BLaER1 treated with 17β-estradiol and CSF1 and Interleukin-3, amounts not matched to agents 10 nM and 100 nM (cell line): ENCODE measurements around the gene PTPRCAP.

Source experiments
- H3K27ac ChIP-seq, 11 experiments: shearing (Covaris generic); formaldehyde crosslinking; 2 replicates each; pipeline ENCODE4 v1.8.1; 2022
- H3K27me3 ChIP-seq, 11 experiments: shearing (Covaris generic); formaldehyde crosslinking; 2 replicates each; pipeline ENCODE4 v1.8.1; 2022
- H3K36me3 ChIP-seq, 11 experiments: shearing (Covaris generic); formaldehyde crosslinking; 2 replicates each; pipeline ENCODE4 v1.8.1; 2022
- H3K4me1 ChIP-seq, 10 experiments: shearing (Covaris generic); formaldehyde crosslinking; 2 replicates each; pipeline ENCODE4 v1.8.1; 2022
- H3K4me2 ChIP-seq, 11 experiments: shearing (Covaris generic); formaldehyde crosslinking; 2 replicates each; pipeline ENCODE4 v1.8.1; 2022
- H3K4me3 ChIP-seq, 10 experiments: shearing (Covaris generic); formaldehyde crosslinking; 2 replicates each; pipeline ENCODE4 v1.8.1; 2022
- H3K9ac ChIP-seq, 11 experiments: shearing (Covaris generic); formaldehyde crosslinking; 2 replicates each; pipeline ENCODE4 v1.8.1; 2022
- H3K9me3 ChIP-seq, 11 experiments: shearing (Covaris generic); formaldehyde crosslinking; replicated peaks in 1 of 11; 2 replicates each; pipeline ENCODE4 v1.8.1; 2022
- H4K20me1 ChIP-seq, 11 experiments: shearing (Covaris generic); formaldehyde crosslinking; 2 replicates each; pipeline ENCODE4 v1.8.1; 2022
- Cebpa-rat ChIP-seq, 11 experiments: shearing (Covaris generic); IDR thresholded peaks; 2 replicates each; pipeline ENCODE4 v1.8.1; 2022

Gene PTPRCAP

DNA sequence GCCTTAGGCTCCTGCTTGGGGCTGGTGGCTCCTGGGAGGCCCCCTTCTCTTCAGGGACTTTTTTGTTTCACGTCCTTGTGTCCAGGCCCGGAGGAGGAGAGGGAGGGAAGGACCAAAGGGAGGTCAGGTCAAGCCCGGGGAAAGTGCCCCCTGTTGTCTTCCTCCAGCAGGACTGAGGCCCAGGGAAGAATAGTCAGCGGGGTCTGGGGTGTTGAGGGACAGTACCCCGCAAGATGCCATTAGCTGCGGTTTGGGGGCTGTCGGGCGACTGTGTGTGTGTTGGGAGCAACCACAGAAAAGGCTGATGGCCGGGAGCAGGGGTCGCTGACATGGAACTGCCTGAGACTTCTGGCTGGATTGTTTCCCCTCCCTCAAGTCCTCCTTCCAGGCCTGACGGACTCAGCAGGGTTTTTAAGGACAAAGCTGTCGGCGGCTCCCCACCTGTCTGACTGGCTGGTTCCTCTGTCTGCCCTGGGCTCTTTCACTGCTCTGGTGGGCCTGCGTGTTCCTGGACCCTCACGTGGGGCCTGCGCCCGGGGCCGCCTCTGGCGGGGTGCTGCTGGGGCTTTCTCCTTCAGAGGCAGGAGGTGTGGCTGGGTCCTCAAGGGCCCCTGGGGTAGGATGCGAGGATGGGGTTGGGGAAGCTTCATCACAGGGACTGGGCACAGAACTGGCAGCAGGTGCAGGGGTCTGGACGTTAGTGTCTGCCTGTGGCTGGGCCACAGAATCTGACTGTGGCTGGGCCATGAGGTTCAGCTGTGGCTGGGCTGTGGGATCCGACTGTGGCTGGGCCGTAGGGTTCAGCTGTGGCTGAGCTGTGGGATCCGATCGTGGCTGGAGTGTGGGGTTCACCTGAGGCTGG is 13.5 kb upstream of the PTPRCAP start:
- no peak for TF ChIP-seq Cebpa-rat (IDR thresholded peaks at IDR 0.05)
- Histone ChIP-seq H3K4me1 (peaks cover 35 to 69% (median 51%) of the 10 kb centered on the region in 10 experiments), H3K4me2 (peak overlapping the region in 9 of 11 experiments; percentile 3 to 92 (median 10); a peak in 12 of 22 replicates)

GRCh38 chr11:67449116-67449844 is 11.8 kb upstream of the PTPRCAP start:
- no peak for TF ChIP-seq Cebpa-rat (IDR thresholded peaks at IDR 0.05)
- no peaks in the 10 kb centered on the region; a peak in 1 of 22 replicates for H4K20me1 ChIP-seq
- H3K27ac ChIP-seq: 0 out of 22 replicates have a peak overlapping the region, but pooled peaks of 2 of the 11 experiments have one; percentile 2 to 17
- H3K9me3 ChIP-seq: no peaks in the 10 kb centered on the region
- peak overlapping the region in 9 of 11 experiments; percentile 11 to 92 (median 53); a peak in 14 of 22 replicates for H3K4me2 ChIP-seq
- H3K27me3 ChIP-seq: no peaks in the 10 kb centered on the region
- H3K9ac ChIP-seq: no peak overlapping the region
- H3K36me3 ChIP-seq: no peaks in the 10 kb centered on the region
- no peak overlapping the region for H3K4me3 ChIP-seq
- H3K4me1 ChIP-seq: peaks cover 52 to 87% (median 68%) of the 10 kb centered on the region in 10 experiments

More for the DNA sequence above, 13.5 kb upstream of the PTPRCAP start:
- H3K27ac ChIP-seq: peak overlapping the region in 3 of 11 experiments; percentile 16 to 41 (median 18); a peak in 3 of 22 replicates
- no peak overlapping the region for H3K4me3 ChIP-seq
- H4K20me1 ChIP-seq: no peaks in the 10 kb centered on the region; a peak in 1 of 22 replicates
- H3K27me3 ChIP-seq: no peaks in the 10 kb centered on the region
- no peaks in the 10 kb centered on the region for H3K36me3 ChIP-seq
- peak overlapping the region in 5 of 11 experiments; percentile 21 to 65 (median 38); a peak in 8 of 22 replicates for H3K9ac ChIP-seq
- H3K9me3 ChIP-seq: no peaks in the 10 kb centered on the region

- no peak overlapping the region for H3K4me3 ChIP-seq
- no peaks in the 10 kb centered on the region; a peak in 1 of 22 replicates for H4K20me1 ChIP-seq
- no peak overlapping the region for H3K9ac ChIP-seq
- peaks cover 59 to 90% (median 75%) of the 10 kb centered on the region in 10 experiments for H3K4me1 ChIP-seq
- no peaks in the 10 kb centered on the region for H3K36me3 ChIP-seq
- H3K4me2 ChIP-seq: peak overlapping the region in 5 of 11 experiments; percentile 25 to 92 (median 50); a peak in 5 of 22 replicates
- no peak overlapping the region for H3K27ac ChIP-seq
- no peaks in the 10 kb centered on the region for H3K27me3 ChIP-seq
- TF ChIP-seq Cebpa-rat (IDR thresholded peaks at IDR 0.05): no peak
- no peaks in the 10 kb centered on the region for H3K9me3 ChIP-seq
Observed at GRCh38 chr11:67448220-67448609, 10.7 kb upstream of the PTPRCAP start.

DNA sequence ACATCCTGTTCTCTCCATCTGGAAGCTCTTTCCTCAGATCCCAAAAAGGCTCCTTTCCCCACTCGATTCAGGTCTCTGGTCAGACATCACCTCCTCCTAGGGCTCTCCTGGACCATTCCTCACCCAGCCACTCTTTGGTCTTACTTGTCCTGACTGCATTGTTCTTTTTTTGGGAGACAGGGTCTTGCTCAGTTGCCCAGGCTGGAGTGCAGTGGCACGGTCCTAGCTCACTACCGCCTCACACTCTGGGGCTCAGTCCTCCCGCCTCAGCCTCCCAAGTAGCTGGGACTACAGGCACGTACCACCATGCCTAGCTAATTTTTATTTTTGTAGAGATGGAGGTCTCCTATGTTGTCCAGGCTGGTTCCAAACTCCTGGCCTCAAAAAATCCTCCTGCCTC is 8.0 kb upstream of the PTPRCAP start:
- Histone ChIP-seq H3K9me3 (no peaks in the 10 kb centered on the region), H3K4me2 (peak overlapping the region; percentile 86 to 99 (median 90); a peak in 18 of 22 replicates)

DNA sequence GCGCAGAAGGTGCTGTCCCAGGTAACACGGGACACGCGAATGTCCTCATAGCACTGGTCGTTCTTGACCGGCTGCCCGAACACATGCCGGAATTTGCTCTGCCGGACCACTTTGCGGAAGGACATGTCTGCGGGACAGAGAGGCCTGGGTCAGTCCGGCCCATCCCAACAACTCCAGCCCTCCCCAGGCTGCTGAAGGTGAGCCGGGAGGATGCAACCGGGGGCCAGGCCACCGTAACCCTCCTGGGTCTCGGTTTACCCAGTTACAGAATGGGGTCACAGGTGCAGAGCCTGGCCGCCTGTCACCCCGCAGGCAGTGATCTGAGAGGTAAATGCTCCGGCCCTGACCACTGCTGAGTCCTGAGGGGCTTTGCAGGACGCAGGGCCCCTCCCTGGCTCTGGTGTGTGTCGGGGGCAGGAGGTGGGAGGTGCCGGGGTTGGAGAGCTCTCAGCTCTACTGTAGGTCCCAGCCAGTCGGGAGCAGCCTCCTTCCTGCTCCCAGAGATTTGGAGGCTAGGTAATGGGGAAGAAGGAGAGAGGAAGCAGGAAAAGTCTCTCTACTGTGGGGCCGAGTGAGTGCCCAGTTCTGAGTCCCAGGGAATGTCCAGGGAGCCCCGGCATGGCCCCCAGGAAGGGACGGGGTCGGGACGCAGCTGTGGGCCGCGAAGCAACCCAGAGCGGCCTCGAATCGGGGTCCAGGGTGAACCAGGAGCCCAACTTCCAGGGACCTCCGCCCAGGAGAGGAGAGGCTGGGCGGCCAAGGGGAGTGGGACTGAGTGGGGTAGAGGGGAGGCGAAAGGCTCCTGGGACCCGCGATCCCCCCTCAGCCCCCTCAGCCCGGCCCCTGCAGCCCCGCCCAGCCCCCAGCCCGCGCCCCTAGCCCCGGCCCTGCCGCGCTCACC is 5.3 kb upstream of the PTPRCAP start:
- H3K9ac ChIP-seq: peak overlapping the region; percentile 64 to 83 (median 70)
- peak overlapping the region; percentile 46 to 74 (median 60); a peak in 19 of 22 replicates for H3K27ac ChIP-seq

More for the DNA sequence above, 8.0 kb upstream of the PTPRCAP start:
- Histone ChIP-seq H3K4me3 (no peak overlapping the region), H3K27ac (no peak overlapping the region), H3K36me3 (peaks cover 0 to 21% (median 0%) of the 10 kb centered on the region in 11 experiments; a peak in 7 of 22 replicates), H4K20me1 (peaks cover 0 to 25% (median 8%) of the 10 kb centered on the region in 11 experiments; a peak in 12 of 22 replicates), H3K4me1 (peaks cover 81 to 92% (median 86%) of the 10 kb centered on the region in 10 experiments), H3K27me3 (no peaks in the 10 kb centered on the region), H3K9ac (0 out of 22 replicates have a peak overlapping the region, but pooled peaks of 1 of the 11 experiments have one; percentile 18)
- TF ChIP-seq Cebpa-rat (IDR thresholded peaks at IDR 0.05): no peak

GRCh38 chr11:67441731-67442351 is 4.4 kb upstream of the PTPRCAP start:
- TF ChIP-seq Cebpa-rat (IDR thresholded peaks at IDR 0.05): no peak
- Histone ChIP-seq H3K27me3 (no peaks in the 10 kb centered on the region), H3K27ac (no peak overlapping the region), H3K4me2 (peak overlapping the region; percentile 88 to 99 (median 98)), H3K9me3 (no peaks in the 10 kb centered on the region), H3K9ac (peak overlapping the region in 3 of 11 experiments; percentile 1 to 83 (median 79); a peak in 2 of 22 replicates), H3K36me3 (peaks cover 0 to 49% (median 0%) of the 10 kb centered on the region in 11 experiments; a peak in 9 of 22 replicates), H3K4me1 (peaks cover 86 to 95% (median 91%) of the 10 kb centered on the region in 10 experiments), H4K20me1 (peaks cover 0 to 54% (median 25%) of the 10 kb centered on the region in 11 experiments; a peak in 14 of 22 replicates), H3K4me3 (peak overlapping the region in 3 of 10 experiments; percentile 72 to 78 (median 73); a peak in 6 of 20 replicates)

More for the DNA sequence above, 5.3 kb upstream of the PTPRCAP start:
- Histone ChIP-seq H3K9me3 (no peaks in the 10 kb centered on the region), H3K27me3 (no peaks in the 10 kb centered on the region), H3K4me1 (peaks cover 86 to 97% (median 93%) of the 10 kb centered on the region in 10 experiments), H3K4me3 (peak overlapping the region; percentile 41 to 79 (median 66)), H4K20me1 (peaks cover 0 to 53% (median 23%) of the 10 kb centered on the region in 11 experiments; a peak in 14 of 22 replicates), H3K4me2 (peak overlapping the region; percentile 88 to 99 (median 98)), H3K36me3 (peaks cover 0 to 45% (median 0%) of the 10 kb centered on the region in 11 experiments; a peak in 9 of 22 replicates)
- no peak for TF ChIP-seq Cebpa-rat (IDR thresholded peaks at IDR 0.05)

DNA sequence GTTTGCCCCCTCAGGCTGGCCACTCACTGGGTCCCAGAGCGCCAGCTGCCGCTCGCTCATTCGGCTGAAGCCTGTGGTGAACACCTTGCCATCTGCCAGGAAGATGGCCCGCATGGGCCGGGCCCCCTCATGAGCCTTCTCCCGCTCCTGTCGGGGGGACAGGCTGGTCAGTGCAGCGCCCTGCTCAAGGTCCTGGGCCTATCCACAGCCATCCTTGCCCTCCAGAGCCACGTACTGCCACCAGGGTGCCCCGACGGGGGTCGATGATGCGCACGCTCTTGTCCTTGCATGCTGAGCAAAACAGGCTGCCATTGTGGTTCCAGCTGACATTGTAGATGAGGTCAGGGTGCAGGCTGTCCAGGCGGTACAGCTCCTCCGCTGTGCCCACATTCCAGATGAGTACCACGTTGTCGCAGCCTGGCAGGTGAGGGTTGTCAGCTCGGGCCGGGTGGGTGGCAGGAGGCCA is 3.6 kb upstream of the PTPRCAP start:
- Histone ChIP-seq H4K20me1 (peaks cover 7 to 56% (median 30%) of the 10 kb centered on the region in 11 experiments; a peak in 20 of 22 replicates), H3K27me3 (no peaks in the 10 kb centered on the region), H3K4me3 (peak overlapping the region in 5 of 10 experiments; percentile 1 to 34 (median 23); a peak in 5 of 20 replicates), H3K36me3 (peaks cover under 1 to 51% (median 4%) of the 10 kb centered on the region in 11 experiments; a peak in 18 of 22 replicates), H3K9me3 (no peaks in the 10 kb centered on the region), H3K4me1 (peaks cover 86 to 94% (median 91%) of the 10 kb centered on the region in 10 experiments), H3K27ac (peak overlapping the region in 8 of 11 experiments; percentile 2 to 97 (median 29); a peak in 12 of 22 replicates), H3K9ac (peak overlapping the region in 10 of 11 experiments; percentile 18 to 88 (median 56); a peak in 19 of 22 replicates), H3K4me2 (peak overlapping the region; percentile 88 to 99 (median 98))
- TF ChIP-seq Cebpa-rat (IDR thresholded peaks at IDR 0.05): no peak
